Astrocyte of the cerebellum (primary cell): ENCODE data around the gene CDC42SE2.
"Not testable (repeated sequence)": the region's sequence is repeated elsewhere in the genome, so short reads cannot be mapped to it uniquely, and the experiment has no call there.

Experiments
- DNase-seq: peaks from one replicate; pipeline ENCODE4 v3.0.0-alpha.2; 2011; ENCODE audit warnings: low read depth
- H3K4me3 ChIP-seq: 2 replicates; pipeline ENCODE4 v1.5.1; 2011; ENCODE audit warnings: mild to moderate bottlenecking, low read depth, low read length, moderate library complexity
- in situ Hi-C: cut with HindIII; loops from 2 replicates; pipeline ENCODE4 v1.10.0; 2017; ENCODE audit warnings: low sequenced_read_pairs
- TF ChIP-seq, protein P1 (sequence below): IDR thresholded peaks from 2 replicates; pipeline ENCODE4 v1.5.1; 2012; ENCODE audit warnings: low read length, low read depth, moderate library complexity, mild to moderate bottlenecking; ENCODE audit errors: missing control alignments

CDC42SE2 gene

DNA sequence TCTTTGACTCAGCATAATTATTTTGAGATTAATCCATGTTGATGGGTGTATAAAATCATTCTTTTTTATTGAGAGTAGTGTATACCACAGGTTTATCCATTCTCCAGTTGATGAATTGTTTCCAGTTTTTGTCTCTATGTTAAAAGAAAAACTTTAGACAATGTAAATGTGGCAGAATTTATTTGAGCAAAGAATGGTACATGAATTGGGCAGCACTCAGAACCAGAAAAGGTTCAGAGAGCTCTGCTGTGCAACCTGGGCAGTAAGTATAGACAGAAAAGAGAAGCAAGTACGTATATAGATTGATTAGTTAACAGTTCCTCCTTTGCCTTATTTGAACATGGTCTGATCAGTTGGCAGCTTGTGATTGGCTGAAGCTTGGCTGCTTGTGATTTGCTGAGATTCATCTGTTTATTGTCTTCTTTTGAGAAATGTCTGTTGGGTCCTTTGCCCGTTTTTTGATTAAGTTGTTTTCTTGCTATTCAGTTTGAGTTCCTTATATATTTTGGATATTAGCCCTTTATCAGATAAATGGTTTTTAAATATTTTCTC, 41.4 kb downstream of the CDC42SE2 start:
- no peak overlapping the region for H3K4me3 ChIP-seq
- in situ Hi-C loops, result no loop called here
- TF ChIP-seq, protein P1, sequence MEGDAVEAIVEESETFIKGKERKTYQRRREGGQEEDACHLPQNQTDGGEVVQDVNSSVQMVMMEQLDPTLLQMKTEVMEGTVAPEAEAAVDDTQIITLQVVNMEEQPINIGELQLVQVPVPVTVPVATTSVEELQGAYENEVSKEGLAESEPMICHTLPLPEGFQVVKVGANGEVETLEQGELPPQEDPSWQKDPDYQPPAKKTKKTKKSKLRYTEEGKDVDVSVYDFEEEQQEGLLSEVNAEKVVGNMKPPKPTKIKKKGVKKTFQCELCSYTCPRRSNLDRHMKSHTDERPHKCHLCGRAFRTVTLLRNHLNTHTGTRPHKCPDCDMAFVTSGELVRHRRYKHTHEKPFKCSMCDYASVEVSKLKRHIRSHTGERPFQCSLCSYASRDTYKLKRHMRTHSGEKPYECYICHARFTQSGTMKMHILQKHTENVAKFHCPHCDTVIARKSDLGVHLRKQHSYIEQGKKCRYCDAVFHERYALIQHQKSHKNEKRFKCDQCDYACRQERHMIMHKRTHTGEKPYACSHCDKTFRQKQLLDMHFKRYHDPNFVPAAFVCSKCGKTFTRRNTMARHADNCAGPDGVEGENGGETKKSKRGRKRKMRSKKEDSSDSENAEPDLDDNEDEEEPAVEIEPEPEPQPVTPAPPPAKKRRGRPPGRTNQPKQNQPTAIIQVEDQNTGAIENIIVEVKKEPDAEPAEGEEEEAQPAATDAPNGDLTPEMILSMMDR, result no peak
- no peak for DNase-seq

DNA sequence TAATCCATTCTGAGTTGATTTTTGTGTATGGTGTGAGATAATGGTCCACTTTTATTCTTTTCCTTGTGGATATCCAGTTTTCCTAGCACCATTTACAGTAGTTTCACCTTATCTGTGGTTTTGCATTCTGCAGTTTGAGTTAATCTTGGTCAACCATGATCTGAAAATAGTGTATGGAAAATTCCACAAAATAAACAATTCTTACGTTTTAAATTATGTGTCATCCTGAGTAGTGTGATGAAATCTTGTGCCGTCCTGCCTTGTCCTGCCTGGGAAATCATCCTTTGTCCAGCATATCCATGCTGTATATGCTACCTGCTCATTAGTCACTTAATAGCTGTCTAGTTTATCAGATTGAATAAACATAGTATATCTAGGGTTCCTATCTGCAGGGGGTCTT, 42.1 kb downstream of the CDC42SE2 start:
- DNase-seq, result no peak
- no peak overlapping the region for H3K4me3 ChIP-seq
- in situ Hi-C loops, result no loop called here
- TF ChIP-seq, protein P1, result no peak

DNA sequence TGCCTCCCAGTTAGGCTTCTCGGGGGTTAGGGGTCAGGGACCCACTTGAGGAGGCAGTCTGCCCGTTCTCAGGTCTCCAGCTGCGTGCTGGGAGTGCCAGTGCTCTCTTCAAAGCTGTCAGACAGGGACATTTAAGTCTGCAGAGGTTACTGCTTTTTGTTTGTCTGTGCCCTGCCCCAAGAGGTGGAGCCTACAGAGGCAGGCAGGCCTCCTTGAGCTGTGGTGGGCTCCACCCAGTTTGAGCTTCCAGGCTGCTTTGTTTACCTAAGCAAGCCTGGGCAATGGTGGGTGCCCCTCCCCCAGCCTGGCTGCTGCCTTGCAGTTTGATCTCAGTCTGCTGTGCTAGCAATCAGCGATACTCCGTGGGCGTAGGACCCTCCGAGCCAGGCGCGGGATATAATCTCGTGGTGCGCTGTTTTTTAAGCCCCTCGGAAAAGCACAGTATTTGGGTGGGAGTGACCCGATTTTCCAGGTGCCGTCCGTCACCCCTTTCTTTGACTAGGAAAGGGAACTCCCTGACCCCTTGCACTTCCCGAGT, 48.5 kb downstream of the CDC42SE2 start:
- DNase-seq, H3K4me3 ChIP-seq, in situ Hi-C loops: not testable (repeated sequence)

DNA sequence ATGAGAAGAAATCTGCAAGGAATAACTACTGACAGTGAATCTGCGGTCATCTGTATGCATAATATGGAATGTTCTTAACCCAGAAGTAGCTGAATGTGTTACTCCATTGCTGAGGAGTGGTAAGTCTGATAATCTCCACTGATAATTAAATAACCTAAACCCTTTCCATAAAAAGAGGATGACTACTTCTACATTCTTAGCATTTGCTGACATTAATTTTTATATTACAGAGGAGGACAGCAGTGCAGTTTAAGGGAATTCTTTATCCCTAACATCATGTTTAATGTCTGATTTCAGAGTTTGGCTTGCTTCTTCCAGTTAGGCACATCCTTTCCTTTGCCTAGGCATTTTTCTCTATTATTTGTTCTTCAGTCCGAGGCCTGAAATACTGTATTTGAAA, 52.2 kb downstream of the CDC42SE2 start:
- TF ChIP-seq, protein P1, result no peak
- in situ Hi-C loops, result no loop called here
- H3K4me3 ChIP-seq, result no peak overlapping the region
- DNase-seq, result no peak

DNA sequence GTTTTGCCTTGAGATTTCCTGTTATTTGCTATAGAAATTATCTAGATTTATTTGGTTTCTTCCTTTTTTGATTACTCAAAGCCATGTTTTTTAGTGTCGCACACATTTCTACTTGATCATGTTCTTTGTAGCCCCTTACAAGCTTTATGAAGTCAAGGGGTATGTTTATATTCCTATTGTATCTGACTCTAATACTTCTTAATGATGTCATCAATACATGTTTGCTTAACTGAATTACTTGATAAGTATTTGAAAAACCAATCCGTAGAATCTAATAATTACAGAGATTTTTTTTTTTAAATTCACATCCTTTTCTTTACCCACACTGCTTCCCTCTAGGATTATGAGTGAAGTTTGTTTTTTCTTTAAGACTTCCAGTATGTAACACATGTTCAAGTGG, 53.0 kb downstream of the CDC42SE2 start:
- no peak for DNase-seq
- H3K4me3 ChIP-seq, result no peak overlapping the region
- in situ Hi-C loops, result no loop called here
- TF ChIP-seq, protein P1, result no peak

DNA sequence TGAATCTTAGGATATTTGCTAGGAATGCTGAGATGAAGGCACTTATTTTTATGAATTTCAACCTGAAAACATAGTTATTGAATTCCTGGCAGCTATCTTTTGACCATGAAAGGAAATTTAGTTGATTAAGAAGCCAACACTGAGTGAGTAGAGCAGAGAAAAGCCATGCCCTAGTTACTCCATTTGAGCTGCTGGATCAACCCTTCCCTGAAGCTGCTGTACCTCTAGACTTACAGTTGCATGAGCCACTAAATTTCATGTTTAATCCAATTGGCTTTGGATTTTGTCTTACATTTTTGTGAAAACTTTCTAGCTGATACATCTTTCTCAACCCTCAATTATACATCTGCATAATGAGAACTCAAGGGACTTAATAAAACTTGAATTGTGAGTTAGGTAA, 54.6 kb downstream of the CDC42SE2 start:
- TF ChIP-seq, protein P1, result no peak
- in situ Hi-C loops, result no loop called here
- no peak overlapping the region for H3K4me3 ChIP-seq
- no peak for DNase-seq

DNA sequence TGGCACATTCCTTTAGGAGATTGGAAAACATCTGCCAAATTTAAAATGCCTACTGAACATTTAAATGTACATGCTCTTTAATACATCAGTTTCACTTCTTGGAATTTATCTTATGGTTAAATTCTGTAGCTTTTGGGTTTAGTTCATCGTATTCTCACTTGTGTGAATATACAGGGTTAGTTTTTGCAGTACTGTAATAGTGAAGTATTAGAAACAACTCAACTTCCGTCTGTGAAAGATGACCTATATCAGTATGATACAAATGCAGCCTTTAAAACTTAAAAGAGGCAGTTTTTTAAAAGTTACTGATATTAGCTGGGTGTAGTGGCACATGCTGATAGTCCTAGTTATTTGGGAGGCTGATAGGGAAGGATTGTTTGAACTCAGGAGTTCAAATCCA, 57.2 kb downstream of the CDC42SE2 start:
- no peak for DNase-seq
- in situ Hi-C loops, result no loop called here
- TF ChIP-seq, protein P1, result no peak
- no peak overlapping the region for H3K4me3 ChIP-seq
